Measurements from ENCODE around the gene MAB21L4.

DNA sequence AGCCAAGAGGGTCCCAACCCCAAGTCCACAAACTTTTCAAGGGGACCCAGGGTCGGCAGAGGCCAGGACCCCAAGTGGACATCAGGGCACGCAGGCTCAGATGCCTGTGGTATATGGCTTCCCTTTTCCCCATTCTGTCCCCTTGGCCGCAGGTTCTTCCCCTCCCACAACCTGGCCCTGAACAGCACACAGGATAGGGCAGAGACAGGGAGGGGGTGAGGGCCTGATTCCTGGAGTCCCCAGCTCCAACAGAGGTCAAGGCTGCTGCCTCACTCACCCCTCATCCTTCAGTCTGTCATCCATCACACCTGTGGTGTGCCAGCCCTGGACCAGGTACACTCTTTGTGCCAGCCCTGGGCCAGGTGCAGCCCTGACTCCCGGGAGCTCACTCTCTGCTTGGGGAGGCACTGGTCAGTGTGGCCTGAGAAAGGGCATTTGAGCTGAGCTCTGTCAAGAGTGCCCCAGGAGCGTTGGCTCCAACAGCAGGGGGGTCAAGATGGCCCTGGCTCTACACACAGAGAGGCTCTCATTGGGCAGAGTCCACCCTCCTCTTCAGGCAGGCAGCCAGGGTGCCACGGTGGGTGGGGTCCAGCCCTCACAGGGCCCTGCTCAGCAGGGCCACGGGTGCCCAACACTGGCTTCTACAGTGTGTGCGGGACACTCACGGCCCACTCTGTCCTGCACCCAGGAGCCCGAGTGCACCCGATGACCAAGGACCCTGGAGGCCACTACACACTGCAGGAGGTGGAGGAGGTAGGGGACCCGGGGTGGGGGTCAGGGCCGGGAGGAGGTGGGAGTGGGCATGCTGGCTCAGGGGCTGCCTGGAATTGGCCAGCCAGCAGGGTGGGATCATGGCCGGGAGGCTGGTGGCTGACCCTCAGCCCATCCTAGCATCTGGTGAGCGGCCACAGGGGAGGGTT is 25.7 kb downstream of the MAB21L4 start:
- TF ChIP-seq POLR2A (IDR thresholded peaks at IDR 0.05) (no peak), EP300 (IDR thresholded peaks at IDR 0.05) (no peak)
- TF ChIP-seq, protein P1, sequence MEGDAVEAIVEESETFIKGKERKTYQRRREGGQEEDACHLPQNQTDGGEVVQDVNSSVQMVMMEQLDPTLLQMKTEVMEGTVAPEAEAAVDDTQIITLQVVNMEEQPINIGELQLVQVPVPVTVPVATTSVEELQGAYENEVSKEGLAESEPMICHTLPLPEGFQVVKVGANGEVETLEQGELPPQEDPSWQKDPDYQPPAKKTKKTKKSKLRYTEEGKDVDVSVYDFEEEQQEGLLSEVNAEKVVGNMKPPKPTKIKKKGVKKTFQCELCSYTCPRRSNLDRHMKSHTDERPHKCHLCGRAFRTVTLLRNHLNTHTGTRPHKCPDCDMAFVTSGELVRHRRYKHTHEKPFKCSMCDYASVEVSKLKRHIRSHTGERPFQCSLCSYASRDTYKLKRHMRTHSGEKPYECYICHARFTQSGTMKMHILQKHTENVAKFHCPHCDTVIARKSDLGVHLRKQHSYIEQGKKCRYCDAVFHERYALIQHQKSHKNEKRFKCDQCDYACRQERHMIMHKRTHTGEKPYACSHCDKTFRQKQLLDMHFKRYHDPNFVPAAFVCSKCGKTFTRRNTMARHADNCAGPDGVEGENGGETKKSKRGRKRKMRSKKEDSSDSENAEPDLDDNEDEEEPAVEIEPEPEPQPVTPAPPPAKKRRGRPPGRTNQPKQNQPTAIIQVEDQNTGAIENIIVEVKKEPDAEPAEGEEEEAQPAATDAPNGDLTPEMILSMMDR (IDR thresholded peaks at IDR 0.05): no peak

Data from sigmoid colon (tissue), 4 donors.